GM18498 (cell line): ENCODE results near the gene SLC25A47.

Experiments
- ATAC-seq: cut with Tn5 transposase; IDR thresholded peaks from one replicate; pipeline ENCODE4 v1.9.1; 2021; ENCODE audit warnings: mild to moderate bottlenecking, moderate library complexity; ENCODE audit not compliant: unreplicated experiment

Gene SLC25A47

GRCh38 chr14:100374270-100374669, 51.1 kb downstream of the SLC25A47 start:
- ATAC-seq, result no peak

GRCh38 chr14:100374876-100375265, 51.7 kb downstream of the SLC25A47 start:
- ATAC-seq, result no peak

- ATAC-seq, result peak; percentile 34
Measured at GRCh38 chr14:100375266-100375962, 52.3 kb downstream of the SLC25A47 start.

GRCh38 chr14:100375963-100376735, 53.0 kb downstream of the SLC25A47 start, which contains the start of gene WDR25:
Gene WDR25 (plus strand): TSS chr14:100376485.
- ATAC-seq, result peak; percentile 89

- ATAC-seq, result no peak
Measured at GRCh38 chr14:100376751-100377171, 53.6 kb downstream of the SLC25A47 start.
